Neuronal stem cell (in vitro differentiated cells): ENCODE results near the gene SLC12A3.

ENCODE experiments used
- DNase-seq: peaks from one replicate; pipeline ENCODE4 v3.0.0-alpha.2; 2013; ENCODE audit warnings: low spot score
- H2AFZ ChIP-seq: one replicate; pipeline ENCODE4 v1.6.1; 2013; ENCODE audit warnings: mild to moderate bottlenecking, low read length, inconsistent platforms
- H2AK5ac ChIP-seq: 2 replicates; pipeline ENCODE4 v1.6.1; 2013; ENCODE audit warnings: low read depth, mild to moderate bottlenecking, inconsistent platforms, low read length, moderate library complexity, mixed read lengths
- H2BK120ac ChIP-seq: 2 replicates; pipeline ENCODE4 v1.6.1; 2013; ENCODE audit warnings: low read depth, mild to moderate bottlenecking, inconsistent platforms, low read length, moderate library complexity, mixed read lengths
- H2BK12ac ChIP-seq: one replicate; pipeline ENCODE4 v1.6.1; 2013; ENCODE audit warnings: low read length, inconsistent platforms
- H2BK15ac ChIP-seq: 2 replicates; pipeline ENCODE4 v1.6.1; 2013; ENCODE audit warnings: mild to moderate bottlenecking, low read length, inconsistent platforms, mixed read lengths
- H2BK5ac ChIP-seq: one replicate; pipeline ENCODE4 v1.6.1; 2013; ENCODE audit warnings: inconsistent platforms, mild to moderate bottlenecking, low read length, moderate library complexity
- H3K14ac ChIP-seq: one replicate; pipeline ENCODE4 v1.6.1; 2013; ENCODE audit warnings: low read length, inconsistent platforms
- H3K18ac ChIP-seq: 2 replicates; pipeline ENCODE4 v1.6.1; 2013; ENCODE audit warnings: low read length, inconsistent platforms
- H3K23ac ChIP-seq: 2 replicates; pipeline ENCODE4 v1.6.1; 2013; ENCODE audit warnings: low read depth, mild to moderate bottlenecking, mixed read lengths, low read length, inconsistent platforms; ENCODE audit not compliant: poor library complexity
- H3K27ac ChIP-seq: replicated peaks from 3 replicates; pipeline ENCODE4 v1.5.1; 2013; ENCODE audit warnings: low read length, inconsistent platforms
- H3K27me3 ChIP-seq, 3 experiments: 2 replicates each; pipeline ENCODE4 v1.6.1; 2013; ENCODE audit warnings: low read length in 3 of 3, mild to moderate bottlenecking in 2 of 3, inconsistent platforms in 1 of 3, low read depth in 1 of 3, mixed read lengths in 1 of 3, moderate library complexity in 1 of 3; ENCODE audit not compliant: control insufficient read depth in 3 of 3, insufficient read depth in 3 of 3
- H3K36me3 ChIP-seq, 2 donors: replicated peaks in 1 of 2; 2 replicates each; pipeline ENCODE4 v1.6.1; 2013; ENCODE audit warnings: low read length in 2 of 2; ENCODE audit not compliant: control insufficient read depth in 2 of 2, insufficient read depth in 2 of 2
- H3K4ac ChIP-seq: 2 replicates; pipeline ENCODE4 v1.6.1; 2013; ENCODE audit warnings: inconsistent platforms, mild to moderate bottlenecking, low read length, moderate library complexity
- H3K4me1 ChIP-seq, 2 donors: 1 replicate in 1 of 2; 2 replicates in 1 of 2; pipeline ENCODE4 v1.6.1; 2013; ENCODE audit warnings: low read length in 2 of 2, low read depth in 1 of 2; ENCODE audit not compliant: control insufficient read depth in 2 of 2, insufficient read depth in 1 of 2
- H3K4me2 ChIP-seq: one replicate; pipeline ENCODE4 v1.6.1; 2013; ENCODE audit warnings: mild to moderate bottlenecking, low read length, inconsistent platforms; ENCODE audit not compliant: insufficient read depth, poor library complexity, severe bottlenecking
- H3K4me3 ChIP-seq, 2 donors: 2 replicates each; pipeline ENCODE4 v1.5.1; 2013; ENCODE audit warnings: low read length in 2 of 2, mild to moderate bottlenecking in 2 of 2, inconsistent platforms in 1 of 2, moderate library complexity in 1 of 2
- H3K79me1 ChIP-seq: one replicate; pipeline ENCODE4 v1.6.1; 2013; ENCODE audit warnings: low read depth, mild to moderate bottlenecking, inconsistent platforms, low read length, moderate library complexity
- H3K9ac ChIP-seq: one replicate; pipeline ENCODE4 v1.6.1; 2013; ENCODE audit warnings: mild to moderate bottlenecking, low read depth, low read length, inconsistent platforms; ENCODE audit not compliant: poor library complexity
- H3K9me3 ChIP-seq, 2 donors: replicated peaks in 1 of 2; 2 replicates each; pipeline versions ENCODE3 to v1.6.1; 2013; ENCODE audit warnings: low read length in 2 of 2, mild to moderate bottlenecking in 2 of 2, inconsistent platforms in 1 of 2, low read depth in 1 of 2, mixed read lengths in 1 of 2, moderate library complexity in 1 of 2; ENCODE audit not compliant: control insufficient read depth in 2 of 2, insufficient read depth in 1 of 2
- H4K8ac ChIP-seq: one replicate; pipeline ENCODE4 v1.6.1; 2013; ENCODE audit warnings: low read depth, mild to moderate bottlenecking, inconsistent platforms, low read length, moderate library complexity
- H4K91ac ChIP-seq: one replicate; pipeline ENCODE4 v1.6.1; 2013; ENCODE audit warnings: low read length, low read depth, mild to moderate bottlenecking, inconsistent platforms; ENCODE audit not compliant: poor library complexity
- WGBS, 2 donors: extraction: QIAGEN DNeasy Blood & Tissue Kit; methylation state at CpG; one replicate each; pipeline ENCODE4 v1.1.7; 2013; ENCODE audit warnings: missing lambda C conversion rate in 2 of 2, mixed read lengths in 1 of 2; ENCODE audit not compliant: insufficient read length in 2 of 2, insufficient replicate concordance in 1 of 2; ENCODE audit errors: extremely low coverage in 2 of 2; 5-methylcytosine and 5-hydroxymethylcytosine counted together

Gene SLC12A3

GRCh38 chr16:56828647-56829046, 36.4 kb upstream of the SLC12A3 start:
- H3K27me3 ChIP-seq, result no peaks in the 10 kb centered on the region
- H3K4me2 ChIP-seq, result no peak overlapping the region
- H2AFZ ChIP-seq, result no peak overlapping the region
- no peak overlapping the region for H2BK120ac ChIP-seq
- H3K14ac ChIP-seq, result no peak overlapping the region
- no peak overlapping the region for H2BK12ac ChIP-seq
- peaks cover 3 to 9% of the 10 kb centered on the region in 2 donors for H3K4me1 ChIP-seq
- WGBS, 2 donors, result no CpG with 5 or more reads among the region's 1 CpG
- no peak overlapping the region for H4K91ac ChIP-seq
- no peak overlapping the region for H3K18ac ChIP-seq
- H3K4ac ChIP-seq, result no peak overlapping the region
- no peak overlapping the region for H3K27ac ChIP-seq
- peaks cover 23 to 84% of the 10 kb centered on the region in 2 donors for H3K36me3 ChIP-seq
- no peak overlapping the region for H3K4me3 ChIP-seq
- DNase-seq, result no peak
- H3K9me3 ChIP-seq, result no peaks in the 10 kb centered on the region
- H2BK15ac ChIP-seq, result no peak overlapping the region
- H2AK5ac ChIP-seq, result no peak overlapping the region
- no peak overlapping the region for H4K8ac ChIP-seq
- no peak overlapping the region for H3K9ac ChIP-seq
- no peak overlapping the region for H2BK5ac ChIP-seq
- no peaks in the 10 kb centered on the region for H3K79me1 ChIP-seq
- H3K23ac ChIP-seq, result no peak overlapping the region

DNA sequence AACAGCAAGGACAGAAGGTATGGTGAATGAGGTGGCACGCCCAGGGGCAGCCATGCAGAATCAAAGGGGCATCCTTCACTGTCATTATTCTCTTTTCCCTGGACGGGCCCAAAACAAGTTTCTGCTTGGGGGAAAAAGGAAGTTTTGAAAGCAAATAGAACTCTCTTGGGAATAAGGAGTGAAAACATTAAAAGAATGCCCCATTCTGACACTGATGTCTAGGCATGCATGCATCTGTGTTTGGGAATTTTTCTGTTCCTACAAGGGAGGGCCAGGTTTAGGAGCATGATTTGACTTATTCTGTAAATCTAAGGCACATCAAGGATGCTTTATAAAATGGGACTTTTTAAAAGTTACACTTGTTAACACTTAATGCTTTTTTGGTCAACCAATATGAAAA, 34.3 kb upstream of the SLC12A3 start:
- Histone ChIP-seq H2BK12ac (no peak overlapping the region), H3K79me1 (no peaks in the 10 kb centered on the region), H3K4me3 (no peak overlapping the region), H3K9ac (no peak overlapping the region), H3K14ac (no peak overlapping the region), H4K8ac (no peak overlapping the region), H2BK120ac (no peak overlapping the region), H2BK5ac (no peak overlapping the region), H3K27me3 (no peaks in the 10 kb centered on the region), H3K36me3 (peaks cover 32 to 90% of the 10 kb centered on the region in 2 donors), H3K18ac (no peak overlapping the region), H4K91ac (no peak overlapping the region), H3K27ac (no peak overlapping the region), H2AK5ac (no peak overlapping the region), H3K23ac (no peak overlapping the region), H2BK15ac (no peak overlapping the region), H3K4ac (no peak overlapping the region), H3K4me1 (no peaks in the 10 kb centered on the region), H3K9me3 (no peaks in the 10 kb centered on the region), H2AFZ (no peak overlapping the region), H3K4me2 (no peak overlapping the region)
- no peak for DNase-seq
- no CpG with 5 or more reads among the region's 2 CpGs for WGBS, 2 donors

DNA sequence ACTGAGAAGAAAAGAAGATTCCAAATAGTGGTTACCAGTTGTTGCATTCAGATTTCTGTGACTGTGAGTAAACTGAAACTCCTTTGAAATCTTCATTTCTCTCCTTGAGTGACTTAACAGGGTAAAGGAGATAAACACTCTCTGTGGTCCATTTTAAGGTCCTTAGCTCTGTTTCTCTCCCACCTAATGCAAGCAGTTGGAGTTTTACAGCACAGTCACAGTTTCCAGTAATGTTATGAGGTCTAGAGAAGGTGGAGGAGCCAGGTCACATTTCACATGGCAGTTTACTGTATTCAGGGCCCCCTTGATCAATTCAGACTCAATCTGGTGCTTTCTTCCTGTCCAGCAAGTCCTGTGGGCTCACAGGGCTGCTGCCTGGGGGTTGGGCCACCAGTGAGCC, 32.2 kb upstream of the SLC12A3 start:
- Histone ChIP-seq H3K23ac (no peak overlapping the region), H3K14ac (no peak overlapping the region), H3K18ac (no peak overlapping the region), H4K91ac (no peak overlapping the region), H4K8ac (no peak overlapping the region), H3K4me3 (no peak overlapping the region), H3K27me3 (no peaks in the 10 kb centered on the region), H3K36me3 (peaks cover 40 to 90% of the 10 kb centered on the region in 2 donors), H2AK5ac (no peak overlapping the region), H3K4me2 (no peak overlapping the region), H3K27ac (no peak overlapping the region), H2BK120ac (no peak overlapping the region), H2BK5ac (no peak overlapping the region), H3K4ac (no peak overlapping the region), H3K79me1 (no peaks in the 10 kb centered on the region), H3K9me3 (no peaks in the 10 kb centered on the region), H2AFZ (no peak overlapping the region), H3K4me1 (no peaks in the 10 kb centered on the region), H3K9ac (no peak overlapping the region), H2BK15ac (no peak overlapping the region), H2BK12ac (no peak overlapping the region)
- DNase-seq, result no peak

DNA sequence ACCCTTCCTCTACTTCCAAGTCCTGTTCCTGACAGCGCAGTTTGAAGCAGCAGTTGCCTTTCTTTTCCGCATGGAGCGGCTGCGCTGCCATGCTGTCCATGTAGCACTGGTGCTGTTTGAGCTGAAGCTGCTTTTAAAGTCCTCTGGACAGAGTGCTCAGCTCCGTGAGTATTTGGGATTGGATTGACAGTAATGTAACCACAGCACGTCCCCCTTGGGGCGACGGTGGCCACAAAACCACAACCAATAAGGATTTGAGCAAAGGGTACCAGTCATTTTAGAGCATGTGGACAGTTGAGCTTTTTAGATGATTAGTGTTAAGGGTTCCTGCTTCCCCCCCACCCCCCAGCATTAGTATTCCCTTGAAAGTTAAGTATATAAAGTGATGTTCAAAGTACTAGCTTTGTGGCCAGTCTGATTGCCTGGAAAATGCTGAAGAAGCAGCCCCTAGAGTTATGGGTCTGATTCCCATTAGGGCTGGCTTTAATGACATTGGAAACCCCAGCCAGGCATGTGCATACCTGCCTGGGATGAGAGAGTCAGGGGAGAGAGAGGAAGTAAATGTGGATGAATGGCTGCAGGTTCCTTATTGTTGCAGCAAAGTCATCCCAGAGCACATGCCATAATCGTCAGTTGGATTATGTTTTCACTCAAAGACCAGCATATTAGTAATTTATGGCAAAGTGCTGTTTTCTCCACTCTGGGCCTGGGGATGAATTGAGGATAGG, 31.6 kb upstream of the SLC12A3 start:
- no peak overlapping the region for H3K27ac ChIP-seq
- no peak overlapping the region for H2AK5ac ChIP-seq
- H3K18ac ChIP-seq, result no peak overlapping the region
- no peak overlapping the region for H4K8ac ChIP-seq
- H3K27me3 ChIP-seq, result no peaks in the 10 kb centered on the region
- no peak overlapping the region for H3K23ac ChIP-seq
- H3K4me1 ChIP-seq, result no peaks in the 10 kb centered on the region
- no peak overlapping the region for H4K91ac ChIP-seq
- H3K4me3 ChIP-seq, result no peak overlapping the region
- H3K9ac ChIP-seq, result no peak overlapping the region
- DNase-seq, result no peak
- H3K9me3 ChIP-seq, result no peaks in the 10 kb centered on the region
- WGBS, 2 donors, result no CpG with 5 or more reads among the region's 9 CpGs
- H3K36me3 ChIP-seq, result peaks cover 42 to 93% of the 10 kb centered on the region in 2 donors
- no peak overlapping the region for H2AFZ ChIP-seq
- H3K4ac ChIP-seq, result no peak overlapping the region
- H2BK120ac ChIP-seq, result no peak overlapping the region
- no peak overlapping the region for H2BK15ac ChIP-seq
- no peak overlapping the region for H3K4me2 ChIP-seq
- H3K14ac ChIP-seq, result no peak overlapping the region
- H2BK12ac ChIP-seq, result no peak overlapping the region
- no peaks in the 10 kb centered on the region for H3K79me1 ChIP-seq
- no peak overlapping the region for H2BK5ac ChIP-seq
